GM18505 (cell line): ENCODE data around the gene GSTM5.

Source experiments
- ATAC-seq: cut with Tn5 transposase; IDR thresholded peaks from one replicate; pipeline ENCODE4 v1.9.1; 2021; ENCODE audit not compliant: unreplicated experiment
- POLR2A ChIP-seq: IDR thresholded peaks from 4 replicates; pipeline ENCODE4 v1.6.1; 2011; ENCODE audit warnings: borderline replicate concordance; ENCODE audit not compliant: insufficient read depth, insufficient read length; ENCODE audit errors: extremely low read depth

GSTM5 gene

DNA sequence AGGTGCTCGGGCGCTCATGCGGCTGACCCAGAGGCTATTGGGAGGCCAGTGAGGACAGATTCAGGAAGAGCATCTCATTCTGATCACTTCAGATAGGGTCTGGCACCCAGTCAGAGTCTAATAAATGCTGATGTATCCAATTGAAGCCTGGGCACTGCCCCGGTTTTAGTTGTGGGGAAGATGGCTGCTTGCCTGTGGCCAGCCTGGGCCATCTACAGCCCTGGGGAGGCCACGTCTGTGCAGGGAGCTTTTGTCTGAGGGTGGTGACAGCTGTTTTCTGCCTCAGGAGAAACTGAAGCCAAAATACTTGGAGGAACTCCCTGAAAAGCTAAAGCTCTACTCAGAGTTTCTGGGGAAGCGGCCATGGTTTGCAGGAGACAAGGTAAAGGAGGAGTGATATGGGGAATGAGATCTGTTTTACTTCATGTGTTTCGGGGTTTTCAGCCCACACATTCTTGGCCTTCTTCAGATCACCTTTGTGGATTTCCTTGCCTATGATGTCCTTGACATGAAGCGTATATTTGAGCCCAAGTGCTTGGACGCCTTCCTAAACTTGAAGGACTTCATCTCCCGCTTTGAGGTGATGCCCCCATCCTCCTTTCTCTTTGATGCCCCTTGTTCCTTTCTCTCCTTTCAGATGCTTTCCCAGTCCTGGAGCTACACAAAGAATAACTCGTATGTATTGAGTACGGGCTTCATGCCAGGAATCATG lies 2.8 kb downstream of the GSTM5 start:
- ATAC-seq = no peak
- TF ChIP-seq POLR2A = no peak

DNA sequence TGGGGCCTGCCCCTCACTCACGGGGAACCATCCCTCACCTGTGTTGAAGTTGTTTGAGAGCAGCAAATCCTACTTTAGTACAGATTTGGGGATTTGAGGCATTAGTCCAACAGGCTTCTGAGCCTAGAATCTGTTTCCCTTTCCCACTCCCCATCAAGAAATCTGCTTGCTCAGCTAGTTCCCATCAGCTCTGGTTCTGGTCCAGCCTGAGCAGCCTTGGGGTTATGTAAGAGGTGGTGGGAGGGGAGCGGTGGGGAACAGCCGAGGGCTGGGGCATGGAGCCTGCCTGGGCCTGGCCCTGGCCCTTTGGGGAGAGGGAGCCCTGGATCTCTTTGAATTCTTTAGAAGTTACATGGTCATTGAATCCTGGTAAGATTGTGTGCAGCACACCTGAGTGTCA lies 4.1 kb downstream of the GSTM5 start:
- ATAC-seq = no peak

DNA sequence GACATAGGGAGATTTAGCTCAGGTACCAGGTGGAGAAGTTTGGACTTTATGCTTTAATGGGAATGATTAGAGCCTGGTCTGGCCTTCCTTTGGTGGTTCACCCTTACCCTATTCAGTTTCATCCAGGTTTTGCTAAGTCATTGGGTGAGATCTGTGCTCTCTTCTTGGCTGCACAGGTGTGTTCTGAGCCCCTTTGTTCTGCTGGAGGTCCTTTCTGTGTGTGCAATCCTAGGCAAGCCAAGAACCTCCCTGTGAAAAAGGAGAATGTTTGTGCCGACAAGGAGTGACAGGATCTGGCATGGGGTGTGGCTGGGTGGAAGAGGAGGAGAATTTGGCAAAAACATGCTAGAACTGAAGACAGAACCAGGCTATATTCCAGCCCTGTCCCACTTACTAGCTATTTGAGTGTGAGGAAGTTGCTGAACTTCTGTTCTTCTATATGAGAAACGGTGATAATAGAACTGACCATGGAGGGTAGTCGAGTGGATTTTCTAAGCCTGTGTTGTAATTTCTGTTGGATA lies 4.6 kb downstream of the GSTM5 start:
- no peak for ATAC-seq
- no peak for TF ChIP-seq POLR2A

More for the DNA sequence above, 4.1 kb downstream of the GSTM5 start:
- no peak for TF ChIP-seq POLR2A

DNA sequence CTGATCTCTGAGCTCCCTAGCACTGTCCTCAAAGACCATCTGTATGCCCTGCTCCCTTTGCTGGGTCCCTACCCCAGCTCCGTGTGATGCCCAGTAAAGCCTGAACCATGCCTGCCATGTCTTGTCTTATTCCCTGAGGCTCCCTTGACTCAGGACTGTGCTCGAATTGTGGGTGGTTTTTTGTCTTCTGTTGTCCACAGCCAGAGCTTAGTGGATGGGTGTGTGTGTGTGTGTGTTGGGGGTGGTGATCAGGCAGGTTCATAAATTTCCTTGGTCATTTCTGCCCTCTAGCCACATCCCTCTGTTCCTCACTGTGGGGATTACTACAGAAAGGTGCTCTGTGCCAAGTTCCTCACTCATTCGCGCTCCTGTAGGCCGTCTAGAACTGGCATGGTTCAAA lies 5.7 kb downstream of the GSTM5 start:
- no peak for ATAC-seq
- TF ChIP-seq POLR2A = no peak

DNA sequence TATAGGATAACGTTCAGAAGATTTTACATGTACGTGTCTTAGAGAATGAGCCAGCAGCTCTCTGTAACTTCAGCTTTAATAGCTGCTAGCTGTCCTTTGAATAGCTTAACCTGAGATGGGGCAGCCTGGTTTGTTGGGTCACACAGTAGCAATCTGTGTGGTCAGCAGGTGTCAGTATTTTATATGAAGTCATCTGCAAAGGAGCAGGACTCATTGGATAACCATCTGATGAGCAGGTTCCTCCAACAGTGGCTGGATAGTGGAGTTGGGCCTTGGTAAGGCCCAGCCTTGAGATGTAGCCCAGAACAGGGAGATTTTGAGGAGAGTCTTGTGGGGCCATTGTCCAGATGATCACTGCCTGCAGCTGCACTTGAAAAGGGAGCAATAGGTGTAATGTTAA lies 6.4 kb downstream of the GSTM5 start:
- TF ChIP-seq POLR2A = no peak
- ATAC-seq = no peak

DNA sequence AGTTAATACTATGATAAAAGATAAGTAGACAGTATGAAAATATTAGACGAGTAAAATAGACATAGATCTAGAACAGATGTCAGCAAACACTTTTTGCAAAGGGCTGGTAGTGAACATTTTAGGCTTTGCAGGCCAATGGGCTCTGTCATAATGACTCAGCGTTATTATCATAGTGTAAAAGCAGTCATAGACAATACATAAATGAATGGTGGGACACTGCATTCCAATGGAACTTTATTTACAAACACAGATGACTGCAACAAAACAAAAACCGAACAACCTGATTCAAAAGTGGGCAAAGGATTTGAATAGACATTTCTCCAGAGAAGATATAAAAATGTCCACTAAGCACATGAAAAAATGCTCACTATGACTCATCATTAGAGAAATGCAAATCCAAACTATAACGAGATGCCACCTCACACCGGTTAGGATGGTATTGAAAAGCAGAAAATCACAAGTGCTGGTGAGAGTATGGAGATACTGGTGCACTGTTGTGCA lies 7.3 kb downstream of the GSTM5 start:
- no peak for ATAC-seq
- no peak for TF ChIP-seq POLR2A

DNA sequence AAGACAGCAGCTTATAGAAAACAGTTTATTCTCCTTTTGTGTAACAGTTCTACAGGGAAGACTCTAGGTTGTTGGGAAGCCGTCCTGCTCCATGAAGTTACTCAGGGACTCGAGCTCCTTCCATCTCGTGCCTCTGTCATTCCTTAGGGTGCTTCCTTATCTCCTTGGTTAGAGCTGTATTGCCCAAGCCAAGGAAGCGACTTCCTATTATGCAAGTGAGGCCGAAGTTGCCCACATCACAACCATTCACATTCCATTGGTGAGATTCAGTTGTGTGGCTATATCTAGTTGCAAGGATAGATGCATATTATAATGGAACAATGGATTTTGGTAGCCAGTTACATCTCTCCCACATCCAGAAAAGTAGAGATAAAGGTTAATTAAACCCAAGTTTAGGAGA lies 9.0 kb downstream of the GSTM5 start:
- no peak for TF ChIP-seq POLR2A
- no peak for ATAC-seq

DNA sequence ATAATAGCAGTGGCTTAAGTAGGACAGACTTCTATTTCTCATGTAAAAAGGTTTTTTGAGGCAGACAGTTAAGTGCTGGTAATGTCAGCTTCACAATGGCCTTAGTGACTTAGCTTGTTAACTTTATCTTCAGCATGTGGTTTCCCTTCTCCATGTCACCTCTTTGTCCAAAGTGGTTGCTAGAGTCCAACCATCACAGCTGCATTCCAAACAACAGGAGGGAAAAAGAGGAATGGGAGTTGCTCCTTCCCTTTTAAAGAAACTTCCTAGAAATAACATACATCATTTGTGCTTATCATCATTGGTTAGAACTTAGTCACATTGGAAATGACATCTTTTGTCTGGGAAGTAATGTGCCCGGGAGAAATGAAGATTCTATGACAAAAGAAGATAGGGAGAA lies 9.9 kb downstream of the GSTM5 start:
- TF ChIP-seq POLR2A = no peak
- no peak for ATAC-seq

DNA sequence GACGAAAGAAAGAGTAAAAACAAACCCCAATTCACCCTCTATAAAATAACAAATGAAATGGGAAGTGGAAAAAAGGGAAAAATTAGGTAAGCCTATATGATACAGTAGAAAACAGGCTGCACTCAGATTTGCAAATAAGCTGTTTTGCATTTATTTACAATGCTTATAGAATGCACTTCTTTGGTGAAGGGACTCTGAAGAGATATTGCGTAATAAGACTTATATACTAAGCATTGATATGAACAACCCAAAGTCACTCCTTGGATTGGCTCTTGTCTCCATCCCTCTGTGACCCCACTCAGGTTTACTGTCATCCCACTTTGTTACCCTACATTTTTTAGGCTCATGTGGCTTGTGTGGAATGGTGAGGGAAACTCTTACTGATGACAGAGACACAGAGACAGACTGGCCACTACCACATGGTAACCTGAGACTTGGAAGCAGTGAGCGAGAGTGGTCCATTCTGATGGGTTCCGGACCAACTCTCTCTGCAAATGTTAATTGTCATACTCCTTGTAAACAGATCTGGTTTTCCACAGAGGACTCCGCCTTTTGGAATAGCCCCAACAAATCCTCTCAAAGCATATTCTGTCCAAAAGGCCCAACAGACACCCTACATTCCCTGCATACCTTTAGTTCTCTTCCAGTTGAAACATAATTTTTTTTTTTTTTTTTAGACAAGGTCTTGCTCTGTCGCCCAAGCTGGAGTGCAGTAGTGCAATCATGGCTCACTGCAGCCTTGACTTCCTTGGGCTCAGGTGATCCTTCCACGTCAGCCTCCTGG lies 11.0 kb downstream of the GSTM5 start:
- no peak for TF ChIP-seq POLR2A
- ATAC-seq = no peak

DNA sequence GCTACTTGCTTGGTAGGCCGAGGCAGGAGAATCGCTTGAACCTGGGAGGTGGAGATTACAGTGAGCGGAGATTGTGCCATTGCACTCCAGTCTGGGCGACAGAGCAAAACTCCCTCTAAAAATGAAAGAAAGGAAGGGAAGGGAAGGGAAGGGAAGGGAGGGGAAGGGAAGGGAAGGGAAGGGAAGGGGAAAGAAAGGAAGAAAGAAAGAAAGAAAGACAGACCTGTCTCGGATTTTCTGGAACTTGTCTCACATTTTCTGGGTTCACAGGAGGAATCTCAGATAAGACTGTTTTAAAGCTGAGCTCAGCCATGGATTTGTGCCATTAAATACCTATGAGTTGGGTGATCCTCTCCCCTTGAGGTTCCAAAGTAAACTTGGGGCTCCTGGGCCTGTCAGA lies 12.9 kb downstream of the GSTM5 start:
- TF ChIP-seq POLR2A = no peak
- no peak for ATAC-seq

DNA sequence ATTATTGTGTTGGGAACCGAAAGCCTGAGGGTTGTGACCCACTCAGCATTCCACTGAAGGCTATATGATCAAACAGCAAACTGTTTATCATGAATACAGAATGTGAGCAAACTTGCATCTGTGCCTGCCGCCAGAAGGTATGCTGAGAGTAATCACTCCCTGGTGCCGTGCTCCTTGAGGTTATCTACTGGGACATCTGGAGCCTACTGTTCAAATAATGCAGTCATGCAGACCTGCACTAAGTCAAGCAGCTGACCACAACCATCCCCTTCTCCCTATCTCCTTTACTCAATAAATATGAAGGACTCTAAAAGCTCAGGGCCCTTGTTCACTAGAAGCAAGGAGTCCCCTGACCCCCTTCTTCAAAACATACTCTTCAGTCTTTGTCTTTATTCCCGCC lies 13.5 kb downstream of the GSTM5 start:
- ATAC-seq = no peak
- TF ChIP-seq POLR2A = no peak

DNA sequence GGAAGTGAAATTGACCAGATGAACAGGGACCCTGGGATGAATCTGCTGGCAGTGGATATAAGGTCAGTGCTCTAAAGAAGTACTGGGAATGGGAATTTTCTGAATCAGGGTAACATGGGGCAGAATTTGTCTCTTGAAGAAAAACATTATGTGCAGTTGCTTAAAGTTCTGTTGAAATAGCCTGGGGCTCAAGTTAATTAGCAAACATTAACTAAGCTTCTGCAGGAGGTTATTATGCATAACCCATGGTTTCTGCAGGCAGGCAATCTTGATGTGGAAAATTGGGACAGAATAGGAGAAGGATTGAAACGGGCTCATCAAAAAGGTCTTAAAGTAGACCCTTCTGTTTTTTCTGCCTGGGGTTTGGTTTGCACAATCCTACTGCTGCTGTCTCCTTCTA lies 14.0 kb downstream of the GSTM5 start:
- no peak for TF ChIP-seq POLR2A
- no peak for ATAC-seq

DNA sequence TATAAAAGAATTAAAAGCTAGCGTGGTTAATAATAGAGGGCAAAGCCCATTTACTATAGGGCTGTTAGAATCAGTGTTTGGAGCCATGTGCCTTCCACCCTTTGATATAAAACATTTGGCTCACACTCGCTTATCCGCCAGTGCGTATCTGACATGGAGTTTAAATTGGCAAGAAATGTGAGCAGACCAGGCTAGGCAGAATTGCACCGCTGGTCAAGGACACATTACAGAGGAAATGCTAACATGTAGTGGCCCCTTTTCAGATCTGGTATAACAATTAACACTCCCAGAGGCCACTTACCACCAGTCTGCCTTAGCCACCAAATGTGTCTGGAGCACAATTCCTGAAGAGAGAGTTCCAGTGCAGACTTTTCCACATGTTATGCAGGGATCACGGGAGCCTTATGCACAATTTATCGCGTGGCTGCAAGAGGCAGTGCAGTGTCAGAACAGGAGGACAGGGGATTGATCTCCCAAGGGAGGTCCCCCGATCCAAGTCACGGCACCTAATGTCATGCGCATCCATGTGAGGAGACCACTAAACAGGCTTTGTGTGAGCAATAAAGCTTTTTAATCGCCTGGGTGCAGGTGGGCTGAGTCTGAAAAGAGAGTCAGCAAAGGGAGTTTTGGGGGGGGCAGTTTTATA lies 14.8 kb downstream of the GSTM5 start:
- TF ChIP-seq POLR2A = no peak
- no peak for ATAC-seq
